Occipital lobe (tissue), 2 donors: ENCODE measurements around the gene HOXB9. TPM values are rescaled to one million over a fixed set of nuclear protein-coding genes. Genes with fewer than 3 reads are reported as not detected.

Experiments used
- DNase-seq: peaks from one replicate; lab custom pipeline; 2025; lab: John Stamatoyannopoulos, UW
- total RNA-seq: library from RNA; depleted of rRNA; stranded (reverse); fragments of >200 nt; gene quantifications from one replicate; pipeline ENCODE4 v1.2.3, GENCODE V29; 2014

Gene HOXB9
- total RNA-seq, 1 donor from 2014 or later: not detected

- DNase-seq: no peak
Measured at GRCh38 chr17:48599354-48599753, 26.8 kb downstream of the HOXB9 start.

GRCh38 chr17:48598736-48599135, 27.4 kb downstream of the HOXB9 start:
- no peak for DNase-seq

GRCh38 chr17:48597778-48598631, 28.2 kb downstream of the HOXB9 start:
- no peak for DNase-seq

GRCh38 chr17:48597528-48597777, 28.7 kb downstream of the HOXB9 start:
- DNase-seq: no peak

GRCh38 chr17:48596735-48597527, 29.2 kb downstream of the HOXB9 start:
- no peak for DNase-seq

GRCh38 chr17:48596000-48596734, 30.0 kb downstream of the HOXB9 start:
- DNase-seq: no peak

GRCh38 chr17:48595278-48595999, 30.7 kb downstream of the HOXB9 start:
- no peak for DNase-seq

- DNase-seq: no peak
Measured at GRCh38 chr17:48594538-48595277, 31.4 kb downstream of the HOXB9 start.

GRCh38 chr17:48593840-48594537, 32.2 kb downstream of the HOXB9 start:
- DNase-seq: no peak

GRCh38 chr17:48593126-48593829, 32.9 kb downstream of the HOXB9 start, which contains the start of gene HOXB5:
HOXB5 (minus strand) TSS chr17:48593779; CDS start chr17:48593682, 97 bp downstream.
- no peak for DNase-seq

- DNase-seq: no peak
Measured at GRCh38 chr17:48592577-48592976, 33.6 kb downstream of the HOXB9 start.

- no peak for DNase-seq
Measured at GRCh38 chr17:48592057-48592514, 34.1 kb downstream of the HOXB9 start.

GRCh38 chr17:48591255-48592056, 34.7 kb downstream of the HOXB9 start:
- DNase-seq: no peak

- DNase-seq: no peak
Measured at GRCh38 chr17:48590607-48591161, 35.5 kb downstream of the HOXB9 start.

GRCh38 chr17:48589831-48590606, 36.1 kb downstream of the HOXB9 start, which contains the start of gene HOXB3:
HOXB3 (minus strand) TSS chr17:48590241; CDS start chr17:48552474, 37,767 bp downstream.
- no peak for DNase-seq

GRCh38 chr17:48589060-48589830, 36.9 kb downstream of the HOXB9 start:
- DNase-seq: no peak
